ENCODE results near the gene RHD.

DNA sequence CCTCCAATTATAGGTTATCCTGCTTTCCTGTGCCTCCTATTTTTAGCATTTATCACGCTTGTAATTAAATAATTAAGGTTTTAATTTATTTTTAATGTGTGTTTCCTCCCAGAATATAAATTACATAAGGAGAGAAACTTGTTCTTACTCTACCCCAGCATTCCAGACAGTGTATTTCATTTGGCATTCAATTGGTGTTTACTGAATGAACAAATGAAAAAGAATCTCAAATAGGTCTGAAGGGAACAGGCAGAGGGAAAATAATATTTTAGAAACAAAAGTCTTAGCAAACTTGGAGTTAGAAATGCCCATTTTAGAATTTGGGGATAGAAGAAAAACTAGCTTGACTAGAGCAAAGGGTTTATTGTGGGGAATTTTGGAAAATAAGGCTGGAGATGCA lies 15.1 kb upstream of the RHD start:
- TF ChIP-seq, protein P1, sequence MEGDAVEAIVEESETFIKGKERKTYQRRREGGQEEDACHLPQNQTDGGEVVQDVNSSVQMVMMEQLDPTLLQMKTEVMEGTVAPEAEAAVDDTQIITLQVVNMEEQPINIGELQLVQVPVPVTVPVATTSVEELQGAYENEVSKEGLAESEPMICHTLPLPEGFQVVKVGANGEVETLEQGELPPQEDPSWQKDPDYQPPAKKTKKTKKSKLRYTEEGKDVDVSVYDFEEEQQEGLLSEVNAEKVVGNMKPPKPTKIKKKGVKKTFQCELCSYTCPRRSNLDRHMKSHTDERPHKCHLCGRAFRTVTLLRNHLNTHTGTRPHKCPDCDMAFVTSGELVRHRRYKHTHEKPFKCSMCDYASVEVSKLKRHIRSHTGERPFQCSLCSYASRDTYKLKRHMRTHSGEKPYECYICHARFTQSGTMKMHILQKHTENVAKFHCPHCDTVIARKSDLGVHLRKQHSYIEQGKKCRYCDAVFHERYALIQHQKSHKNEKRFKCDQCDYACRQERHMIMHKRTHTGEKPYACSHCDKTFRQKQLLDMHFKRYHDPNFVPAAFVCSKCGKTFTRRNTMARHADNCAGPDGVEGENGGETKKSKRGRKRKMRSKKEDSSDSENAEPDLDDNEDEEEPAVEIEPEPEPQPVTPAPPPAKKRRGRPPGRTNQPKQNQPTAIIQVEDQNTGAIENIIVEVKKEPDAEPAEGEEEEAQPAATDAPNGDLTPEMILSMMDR (conservative IDR thresholded peaks at IDR 0.05; ENCODE audit: low read depth, low read length) = no peak
- no peak for TF ChIP-seq EZH2 (IDR thresholded peaks at IDR 0.05; ENCODE audit: borderline replicate concordance, low read depth, low read length, poor library complexity, severe bottlenecking)
